ENCODE results near the gene GABRA5.

GRCh38 chr15:26894181-26894580, 27.3 kb downstream of the GABRA5 start:
- TF ChIP-seq, protein P1, sequence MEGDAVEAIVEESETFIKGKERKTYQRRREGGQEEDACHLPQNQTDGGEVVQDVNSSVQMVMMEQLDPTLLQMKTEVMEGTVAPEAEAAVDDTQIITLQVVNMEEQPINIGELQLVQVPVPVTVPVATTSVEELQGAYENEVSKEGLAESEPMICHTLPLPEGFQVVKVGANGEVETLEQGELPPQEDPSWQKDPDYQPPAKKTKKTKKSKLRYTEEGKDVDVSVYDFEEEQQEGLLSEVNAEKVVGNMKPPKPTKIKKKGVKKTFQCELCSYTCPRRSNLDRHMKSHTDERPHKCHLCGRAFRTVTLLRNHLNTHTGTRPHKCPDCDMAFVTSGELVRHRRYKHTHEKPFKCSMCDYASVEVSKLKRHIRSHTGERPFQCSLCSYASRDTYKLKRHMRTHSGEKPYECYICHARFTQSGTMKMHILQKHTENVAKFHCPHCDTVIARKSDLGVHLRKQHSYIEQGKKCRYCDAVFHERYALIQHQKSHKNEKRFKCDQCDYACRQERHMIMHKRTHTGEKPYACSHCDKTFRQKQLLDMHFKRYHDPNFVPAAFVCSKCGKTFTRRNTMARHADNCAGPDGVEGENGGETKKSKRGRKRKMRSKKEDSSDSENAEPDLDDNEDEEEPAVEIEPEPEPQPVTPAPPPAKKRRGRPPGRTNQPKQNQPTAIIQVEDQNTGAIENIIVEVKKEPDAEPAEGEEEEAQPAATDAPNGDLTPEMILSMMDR (conservative IDR thresholded peaks at IDR 0.05; ENCODE audit: low read length) = no peak
- no peak for TF ChIP-seq EZH2phosphoT487 (IDR thresholded peaks at IDR 0.05; ENCODE audit: borderline replicate concordance)

Measured in Loucy (cell line).